ENCODE data around the gene PPM1E.

PPM1E gene

GRCh38 chr17:59000022-59000421 is 244.4 kb downstream of the PPM1E start:
- DNase-seq: no peak

- DNase-seq: no peak
These were observed 245.6 kb downstream of the PPM1E start for GRCh38 chr17:59001158-59001814.

DNA sequence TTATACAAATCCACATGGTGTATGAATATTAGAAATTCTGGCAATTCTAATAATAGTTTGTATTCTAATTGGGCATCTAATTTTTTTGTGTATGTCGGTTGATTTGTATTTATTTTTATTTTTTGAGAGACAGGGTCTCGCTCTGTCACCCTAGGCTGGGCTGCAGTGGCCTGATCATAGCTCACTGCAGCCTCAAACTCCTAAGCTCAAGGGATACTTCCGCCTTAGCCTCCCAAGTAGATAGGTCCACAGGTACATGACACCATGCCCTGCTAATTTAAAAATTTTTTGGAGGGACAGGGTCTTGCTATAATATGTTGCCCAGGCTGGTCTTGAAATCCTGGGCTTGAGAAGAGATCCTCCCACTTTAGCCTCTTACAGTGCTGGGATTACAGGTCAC is 246.5 kb downstream of the PPM1E start:
- no peak for DNase-seq

GRCh38 chr17:59002848-59003247 is 247.2 kb downstream of the PPM1E start:
- DNase-seq: no peak

- no peak for DNase-seq
These were observed 248.2 kb downstream of the PPM1E start for GRCh38 chr17:59003860-59004259.

- DNase-seq: peak; percentile 12 to 54
These were observed 248.9 kb downstream of the PPM1E start for GRCh38 chr17:59004338-59005111.

DNA sequence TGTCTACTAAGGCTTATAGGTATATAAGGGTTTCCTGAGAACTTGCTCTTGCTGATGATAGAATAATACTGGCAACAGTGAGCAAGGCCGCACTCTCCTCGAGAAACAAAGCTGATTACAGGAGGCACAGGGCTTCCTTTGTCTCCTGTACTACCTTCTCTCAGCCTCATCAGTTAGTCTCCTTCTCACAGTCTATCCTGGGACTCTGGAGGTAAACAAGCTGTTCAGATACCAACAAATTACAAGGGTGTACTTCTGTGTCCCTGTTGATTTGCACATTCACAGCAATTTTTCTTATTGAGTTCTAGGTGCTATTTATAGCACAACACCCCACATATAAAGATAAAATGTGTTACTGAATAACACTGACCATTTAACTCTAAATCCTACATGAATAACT is 252.3 kb downstream of the PPM1E start:
- DNase-seq: no peak

- no peak for DNase-seq
These were observed 253.1 kb downstream of the PPM1E start for GRCh38 chr17:59008737-59009136.

DNA sequence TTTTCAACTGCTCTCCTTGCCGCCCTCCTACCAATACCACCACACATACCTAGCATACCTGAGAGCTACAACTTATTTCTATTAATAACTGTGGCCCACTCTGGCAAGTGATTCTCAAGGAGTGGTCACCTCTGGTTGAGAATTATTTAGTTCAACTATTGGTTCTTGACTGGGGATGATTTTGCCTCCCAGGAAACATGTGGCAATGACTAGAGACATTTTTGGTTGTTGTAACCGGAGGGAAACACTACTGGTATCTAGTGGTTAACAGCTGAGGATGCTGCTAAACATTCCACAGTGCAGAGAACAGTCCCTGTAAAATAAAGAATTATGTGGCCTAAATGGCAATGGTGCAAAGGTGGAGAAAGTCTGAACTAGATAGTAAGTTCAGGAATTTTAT is 254.4 kb downstream of the PPM1E start:
- no peak for DNase-seq

DNA sequence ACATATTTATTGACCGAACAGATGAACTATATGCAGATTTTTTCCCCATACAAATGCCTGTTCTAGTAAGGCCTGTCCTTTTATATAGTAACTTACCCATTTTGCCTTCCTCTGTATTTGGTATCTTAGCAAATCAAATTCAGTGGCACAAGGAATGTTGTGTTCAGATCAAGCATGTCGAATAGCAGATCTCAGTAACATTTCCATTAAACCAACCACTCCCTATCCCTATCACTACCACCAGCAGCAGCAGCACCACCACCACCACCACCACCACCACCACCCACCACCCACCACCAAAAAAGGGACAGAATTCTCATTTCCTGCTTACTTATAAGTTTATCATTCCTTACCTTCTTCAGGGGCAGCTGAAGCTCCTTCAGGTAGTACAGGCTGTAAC is 256.3 kb downstream of the PPM1E start:
- no peak for DNase-seq

DNA sequence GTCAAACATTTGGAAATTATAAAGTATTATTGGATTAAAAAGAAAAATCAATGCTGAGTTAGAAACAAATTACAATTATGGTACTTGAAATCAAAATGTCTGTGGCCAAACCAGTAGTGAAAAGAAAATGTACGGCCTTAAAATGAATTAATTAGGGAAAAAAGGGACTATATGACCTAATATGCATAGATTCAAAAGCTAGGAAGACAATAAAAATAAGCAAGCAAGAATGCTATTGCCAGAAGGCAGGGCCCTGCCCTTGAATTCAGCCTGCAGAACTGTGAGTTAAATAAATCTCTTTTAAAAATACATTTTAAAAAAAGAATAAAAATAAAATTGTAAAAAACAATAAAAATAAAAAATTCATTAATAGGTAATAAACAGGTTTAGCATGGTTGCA is 262.4 kb downstream of the PPM1E start:
- no peak for DNase-seq

GRCh38 chr17:59024916-59025315 is 269.3 kb downstream of the PPM1E start:
- DNase-seq: no peak

DNA sequence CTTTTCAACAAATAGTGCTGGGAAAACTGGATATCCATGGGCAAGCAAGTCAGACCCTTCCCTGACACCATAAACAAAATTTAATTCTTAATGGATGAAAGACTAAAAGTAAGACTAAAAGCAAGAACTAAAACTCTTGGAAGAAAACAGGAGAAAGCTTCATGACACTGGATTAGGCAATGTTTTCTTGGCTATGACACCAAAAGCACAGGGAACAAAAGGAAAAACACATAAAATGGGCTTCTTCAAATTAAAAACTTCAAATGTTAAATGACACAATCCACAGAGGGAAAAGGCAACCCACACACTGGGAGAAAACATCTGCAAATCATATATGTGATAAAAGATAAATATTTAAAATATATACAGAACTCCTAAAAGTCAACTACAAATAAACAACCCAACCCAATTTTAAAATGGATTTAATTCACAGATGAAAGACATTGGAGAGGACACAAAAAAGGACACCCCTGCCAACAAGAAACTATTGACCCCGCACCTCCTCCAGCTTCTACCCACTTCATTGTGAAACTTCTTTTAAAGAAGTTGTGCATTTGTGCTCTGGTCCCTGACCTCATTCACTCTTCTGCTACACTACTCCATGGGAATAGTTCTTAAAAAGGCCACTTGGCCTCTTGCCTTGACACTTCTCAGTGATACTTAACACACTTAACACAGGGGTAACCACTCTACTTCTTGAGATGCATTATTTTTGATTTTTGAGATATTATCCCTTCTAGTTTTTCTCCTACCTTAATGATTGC is 270.7 kb downstream of the PPM1E start:
- no peak for DNase-seq

DNA sequence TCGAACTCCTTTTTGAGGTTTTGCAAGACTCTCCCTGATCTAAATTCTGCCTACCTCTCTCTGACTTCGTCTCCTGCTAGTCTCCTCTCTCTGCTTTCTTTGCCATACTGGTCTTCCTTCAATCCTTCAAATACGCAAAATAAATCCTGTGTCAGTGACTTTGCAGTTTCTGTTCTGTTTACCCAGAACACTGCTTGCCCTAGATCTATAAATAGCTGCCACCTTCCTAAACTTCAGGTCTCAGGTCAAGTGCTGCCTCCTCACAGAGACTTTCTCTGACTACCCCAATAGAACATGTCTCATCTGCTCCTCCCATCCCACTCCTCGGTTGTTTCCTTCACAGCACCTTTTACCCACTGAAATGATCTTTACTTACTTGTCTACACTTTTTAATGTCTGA is 272.1 kb downstream of the PPM1E start:
- DNase-seq: no peak

DNA sequence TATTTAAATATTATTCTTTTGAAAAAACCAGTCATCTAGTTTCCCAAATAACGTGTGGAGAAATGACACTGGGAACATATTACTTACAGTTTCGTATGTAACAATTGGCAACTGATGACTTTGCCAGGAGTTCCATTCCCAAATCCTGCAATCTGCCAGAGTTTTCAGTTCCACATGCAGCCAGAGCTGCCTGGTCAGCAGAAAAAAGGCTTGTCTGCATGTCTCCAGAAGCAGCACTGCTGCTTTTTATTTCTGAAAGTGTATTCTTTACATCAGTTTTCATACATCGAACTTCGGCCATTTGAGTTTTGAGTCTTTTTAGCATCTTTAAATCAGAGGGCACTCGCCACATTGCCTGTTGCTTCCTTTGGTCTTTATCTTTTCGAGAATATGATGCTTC is 272.7 kb downstream of the PPM1E start:
- no peak for DNase-seq

DNA sequence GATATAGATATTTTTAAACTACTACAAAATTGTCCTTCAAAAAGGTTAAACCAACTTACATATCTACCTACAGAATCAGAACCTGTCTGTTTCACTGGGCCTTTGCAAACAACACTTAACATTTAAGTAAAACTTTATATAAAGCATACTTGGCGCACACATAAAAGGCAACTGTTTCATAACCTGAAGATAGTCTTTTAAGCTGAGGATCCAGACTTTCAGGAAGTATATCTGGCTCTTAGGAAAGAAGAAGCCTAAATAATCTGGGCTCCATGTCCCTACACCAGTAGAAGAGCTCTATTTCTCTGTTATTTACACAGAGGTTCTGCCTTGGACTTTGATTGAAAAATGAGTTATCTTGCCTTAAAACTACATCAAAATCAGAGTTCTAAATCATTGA is 275.2 kb downstream of the PPM1E start:
- DNase-seq: no peak

Data from hippocampal formation (tissue), 2 donors.